ENCODE data around the gene CRACDL. TPM values are rescaled to one million over a fixed set of nuclear protein-coding genes. Genes with fewer than 3 reads are reported as not detected.

Gene CRACDL
- total and polyA plus RNA-seq, 2 of the 13 experiments (the other 11 are each of a cell fraction or from before 2014, with no cell fraction given): 0.15 to 0.26 TPM

DNA sequence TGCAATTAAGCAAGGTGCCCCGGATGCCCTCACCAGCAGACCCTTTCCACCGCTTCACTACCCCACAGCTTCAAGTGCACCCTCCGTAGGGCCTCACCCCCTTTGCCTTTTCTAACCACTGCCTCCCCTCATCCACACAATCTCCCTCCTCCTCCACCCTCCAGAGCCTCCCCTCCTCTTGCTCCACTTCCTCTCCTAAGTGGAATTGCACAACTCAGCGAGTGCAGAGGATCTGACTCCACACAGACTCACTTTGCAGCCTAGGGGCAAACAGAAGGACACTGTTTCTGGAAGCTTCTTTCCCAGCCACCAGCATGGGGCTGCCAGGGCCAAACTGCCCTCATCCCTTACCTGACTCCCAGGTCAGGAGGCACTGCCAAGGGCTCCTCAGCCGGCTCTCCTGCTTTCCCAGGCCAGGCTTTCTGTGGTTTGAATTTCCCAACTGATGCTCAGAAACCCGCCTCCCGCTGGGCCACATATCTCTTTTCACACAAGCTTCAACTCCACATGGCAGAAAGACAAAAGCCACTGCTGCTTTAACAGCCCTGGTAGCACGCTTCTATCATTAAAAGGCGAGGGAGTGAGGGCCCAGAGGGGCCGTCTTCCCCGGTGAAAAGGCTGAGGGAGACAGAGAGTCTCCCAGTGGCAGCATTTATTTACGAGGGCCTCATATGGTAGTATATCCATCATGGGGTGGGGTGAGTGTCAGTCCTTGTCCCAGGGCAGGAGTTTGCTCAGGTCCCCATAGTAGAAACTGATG, 130.4 kb downstream of the CRACDL start (continued):
- TF ChIP-seq ZNF431 (CRISPR knock-in tag; IDR thresholded peaks at IDR 0.05; ENCODE audit: borderline replicate concordance, low read depth): no peak
- peak; percentile 39 for TF ChIP-seq YY1 (IDR thresholded peaks at IDR 0.05; ENCODE audit: insufficient read depth, insufficient replicate concordance, low read depth, low read length)
- TF ChIP-seq FOXK1 (CRISPR knock-in tag; IDR thresholded peaks at IDR 0.05; ENCODE audit: borderline replicate concordance, low read depth): peak; percentile 25; the same call in 1 of the 2 replicates
- TF ChIP-seq THRA (CRISPR knock-in tag; IDR thresholded peaks at IDR 0.05; ENCODE audit: borderline replicate concordance): peak; percentile 56; the same call in 1 of the 2 replicates
- peak; percentile 63; the same call in 1 of the 2 replicates for TF ChIP-seq ZNF225 (CRISPR knock-in tag; IDR thresholded peaks at IDR 0.05)
- peak; percentile 75 for TF ChIP-seq POGZ (CRISPR knock-in tag; IDR thresholded peaks at IDR 0.05)
- peak; percentile 68; the same call in 1 of the 2 replicates for TF ChIP-seq ZNF670 (CRISPR knock-in tag; IDR thresholded peaks at IDR 0.05; ENCODE audit: borderline replicate concordance)
- TF ChIP-seq ZNF558 (CRISPR knock-in tag; IDR thresholded peaks at IDR 0.05; ENCODE audit: borderline replicate concordance): no peak
- TF ChIP-seq, protein P1, sequence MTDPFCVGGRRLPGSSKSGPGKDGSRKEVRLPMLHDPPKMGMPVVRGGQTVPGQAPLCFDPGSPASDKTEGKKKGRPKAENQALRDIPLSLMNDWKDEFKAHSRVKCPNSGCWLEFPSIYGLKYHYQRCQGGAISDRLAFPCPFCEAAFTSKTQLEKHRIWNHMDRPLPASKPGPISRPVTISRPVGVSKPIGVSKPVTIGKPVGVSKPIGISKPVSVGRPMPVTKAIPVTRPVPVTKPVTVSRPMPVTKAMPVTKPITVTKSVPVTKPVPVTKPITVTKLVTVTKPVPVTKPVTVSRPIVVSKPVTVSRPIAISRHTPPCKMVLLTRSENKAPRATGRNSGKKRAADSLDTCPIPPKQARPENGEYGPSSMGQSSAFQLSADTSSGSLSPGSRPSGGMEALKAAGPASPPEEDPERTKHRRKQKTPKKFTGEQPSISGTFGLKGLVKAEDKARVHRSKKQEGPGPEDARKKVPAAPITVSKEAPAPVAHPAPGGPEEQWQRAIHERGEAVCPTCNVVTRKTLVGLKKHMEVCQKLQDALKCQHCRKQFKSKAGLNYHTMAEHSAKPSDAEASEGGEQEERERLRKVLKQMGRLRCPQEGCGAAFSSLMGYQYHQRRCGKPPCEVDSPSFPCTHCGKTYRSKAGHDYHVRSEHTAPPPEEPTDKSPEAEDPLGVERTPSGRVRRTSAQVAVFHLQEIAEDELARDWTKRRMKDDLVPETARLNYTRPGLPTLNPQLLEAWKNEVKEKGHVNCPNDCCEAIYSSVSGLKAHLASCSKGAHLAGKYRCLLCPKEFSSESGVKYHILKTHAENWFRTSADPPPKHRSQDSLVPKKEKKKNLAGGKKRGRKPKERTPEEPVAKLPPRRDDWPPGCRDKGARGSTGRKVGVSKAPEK (CRISPR knock-in tag; IDR thresholded peaks at IDR 0.05; ENCODE audit: borderline replicate concordance): no peak
- TF ChIP-seq GZF1 (CRISPR knock-in tag; IDR thresholded peaks at IDR 0.05): no peak
- TF ChIP-seq KLF16 (CRISPR knock-in tag; IDR thresholded peaks at IDR 0.05): peak in 1 of 2 experiments; percentile 81; a peak in 2 of 4 replicates
- TF ChIP-seq SAFB2 (CRISPR knock-in tag; IDR thresholded peaks at IDR 0.05; ENCODE audit: borderline replicate concordance, low read depth): no peak
- 0 out of 2 replicates have a peak, but pooled peaks have one; percentile 31 for TF ChIP-seq ZBTB34 (CRISPR knock-in tag; IDR thresholded peaks at IDR 0.05)
- TF ChIP-seq, protein P2, sequence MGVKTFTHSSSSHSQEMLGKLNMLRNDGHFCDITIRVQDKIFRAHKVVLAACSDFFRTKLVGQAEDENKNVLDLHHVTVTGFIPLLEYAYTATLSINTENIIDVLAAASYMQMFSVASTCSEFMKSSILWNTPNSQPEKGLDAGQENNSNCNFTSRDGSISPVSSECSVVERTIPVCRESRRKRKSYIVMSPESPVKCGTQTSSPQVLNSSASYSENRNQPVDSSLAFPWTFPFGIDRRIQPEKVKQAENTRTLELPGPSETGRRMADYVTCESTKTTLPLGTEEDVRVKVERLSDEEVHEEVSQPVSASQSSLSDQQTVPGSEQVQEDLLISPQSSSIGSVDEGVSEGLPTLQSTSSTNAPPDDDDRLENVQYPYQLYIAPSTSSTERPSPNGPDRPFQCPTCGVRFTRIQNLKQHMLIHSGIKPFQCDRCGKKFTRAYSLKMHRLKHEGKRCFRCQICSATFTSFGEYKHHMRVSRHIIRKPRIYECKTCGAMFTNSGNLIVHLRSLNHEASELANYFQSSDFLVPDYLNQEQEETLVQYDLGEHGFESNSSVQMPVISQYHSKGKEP (CRISPR knock-in tag; IDR thresholded peaks at IDR 0.05): no peak
- TF ChIP-seq, protein P3, sequence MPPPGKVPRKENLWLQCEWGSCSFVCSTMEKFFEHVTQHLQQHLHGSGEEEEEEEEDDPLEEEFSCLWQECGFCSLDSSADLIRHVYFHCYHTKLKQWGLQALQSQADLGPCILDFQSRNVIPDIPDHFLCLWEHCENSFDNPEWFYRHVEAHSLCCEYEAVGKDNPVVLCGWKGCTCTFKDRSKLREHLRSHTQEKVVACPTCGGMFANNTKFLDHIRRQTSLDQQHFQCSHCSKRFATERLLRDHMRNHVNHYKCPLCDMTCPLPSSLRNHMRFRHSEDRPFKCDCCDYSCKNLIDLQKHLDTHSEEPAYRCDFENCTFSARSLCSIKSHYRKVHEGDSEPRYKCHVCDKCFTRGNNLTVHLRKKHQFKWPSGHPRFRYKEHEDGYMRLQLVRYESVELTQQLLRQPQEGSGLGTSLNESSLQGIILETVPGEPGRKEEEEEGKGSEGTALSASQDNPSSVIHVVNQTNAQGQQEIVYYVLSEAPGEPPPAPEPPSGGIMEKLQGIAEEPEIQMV (CRISPR knock-in tag; IDR thresholded peaks at IDR 0.05; ENCODE audit: low read depth): 0 out of 2 replicates have a peak, but pooled peaks have one; percentile 36
- TF ChIP-seq HMG20A (CRISPR knock-in tag; IDR thresholded peaks at IDR 0.05; ENCODE audit: borderline replicate concordance): 0 out of 2 replicates have a peak, but pooled peaks have one; percentile 36
- TF ChIP-seq ZBTB42 (CRISPR knock-in tag; IDR thresholded peaks at IDR 0.05): no peak
